Psoas muscle (tissue), 8 donors: ENCODE results near the gene ZC3H10. TPM values are rescaled to one million over a fixed set of nuclear protein-coding genes. Genes with fewer than 3 reads are reported as not detected.

ENCODE experiments used
- ATAC-seq, 4 donors: fragments of 200-7000 bp; cut with Tn5 transposase; one replicate each; pipeline ENCODE4 v1.9.1; 2020; ENCODE audit warnings: moderate library complexity in 3 of 4, mild to moderate bottlenecking in 2 of 4
- DNase-seq, 2 donors: peaks; one replicate each; pipeline ENCODE4 v3.0.0-alpha.2; 2020
- H3K27ac ChIP-seq: fragments of 200-600 bp; one replicate; pipeline ENCODE4 v1.8.0; 2022
- H3K27me3 ChIP-seq, 3 donors: fragments of 200-600 bp in 1 of 3; one replicate each; pipeline versions ENCODE4 v1.6.1 to v1.8.0; 2013 to 2022; ENCODE audit warnings: low read length in 2 of 3, mild to moderate bottlenecking in 2 of 3, moderate library complexity in 1 of 3; ENCODE audit not compliant: insufficient read depth in 3 of 3
- H3K36me3 ChIP-seq, 2 donors: fragments of 200-600 bp in 1 of 2; one replicate each; pipeline versions ENCODE4 v1.6.1 to v1.8.0; 2013 to 2022; ENCODE audit warnings: low read depth in 1 of 2, mild to moderate bottlenecking in 1 of 2, moderate library complexity in 1 of 2; ENCODE audit not compliant: insufficient read depth in 1 of 2
- H3K4me1 ChIP-seq: fragments of 200-600 bp; one replicate; pipeline ENCODE4 v1.8.0; 2022
- H3K4me3 ChIP-seq: fragments of 200-600 bp; one replicate; pipeline ENCODE4 v1.8.0; 2022; ENCODE audit warnings: mild to moderate bottlenecking
- H3K9me3 ChIP-seq: fragments of 200-600 bp; one replicate; pipeline ENCODE4 v1.8.0; 2022
- CTCF ChIP-seq: fragments of 200-600 bp; IDR thresholded peaks from one replicate; pipeline ENCODE4 v1.8.0; 2022; ENCODE audit warnings: antibody characterized with exemption
- WGBS, 3 donors: extraction: QIAGEN DNeasy Blood & Tissue Kit; methylation state at CpG; one replicate each; pipeline versions ENCODE4 v1.1.6 to v1.1.7; 2013; 5-methylcytosine and 5-hydroxymethylcytosine counted together
- intact Hi-C, 2 donors: fragments of 100-400 bp; cut with DNase I; formaldehyde crosslinking; loops; one replicate each; pipeline versions ENCODE4 v1.11.0 to v1.14.2; 2022
- polyA plus RNA-seq, 3 donors: library from polyadenylated mRNA; stranded (reverse); fragments of 200-250 nt; gene quantifications; one replicate each; pipeline ENCODE4 v1.2.3, GENCODE V29; 2013
- total RNA-seq, 4 donors: library from RNA; stranded (reverse); fragmentation: NEBNext Ultra II Directional in 2 of 4; extraction: Animal tissue kit (Norgen Biotek cat#: 25700) in 2 of 4; gene quantifications; one replicate each; pipeline versions ENCODE4 v1.2.1 to v1.2.4, GENCODE V29; 2021 to 2023
- donor health status: healthy with polysubstance abuse.
- donor health status: DM: no; HTN: no; CAD: no; lungs with moderate emphysema.
- donor health status: Bipolar disorder and iron deficiency.
- donor health status: healthy.
- donor health status: DM: yes; HTN: yes; CAD: no.
- donor health status: DM: no; HTN: no; CAD: no.
- donor health status: DM: no; HTN: no; CAD: no.
- donor health status: DM: yes; HTN: yes; CAD: no.

ZC3H10 gene
- total and polyA plus RNA-seq, 7 donors = 3.5 to 10.3 (median 5.4) TPM

GRCh38 chr12:56158029-56158925, 40.2 kb downstream of the ZC3H10 start, which contains the start of gene MYL6:
MYL6 (plus strand) TSS chr12:56158359; CDS start chr12:56158402, 43 bp downstream.
- Histone ChIP-seq H3K27me3 (no peaks in the 10 kb centered on the region), H3K4me3 (peak within 1 kb of the TSS; percentile 95), H3K9me3 (no peaks in the 10 kb centered on the region), H3K27ac (peak within 1 kb of the TSS; percentile 94), H3K4me1 (peaks cover 30% of the 10 kb centered on the region), H3K36me3 (peaks cover 21 to 39% of the 10 kb centered on the region in 2 donors)
- DNase-seq (peak; percentile 92 to 96), ATAC-seq (peak; percentile 83 to 91 (median 87))
- 0 to 1% (median 0%) methylated on average over 28 to 30 of the region's 30 CpGs for WGBS, 3 donors
- intact Hi-C loops = loop anchor here (2.0 to 5.0 kb wide), 2 partner anchors 35 to 36 kb away; no protein-coding TSS in a partner anchor
- no peak for TF ChIP-seq CTCF

DNA sequence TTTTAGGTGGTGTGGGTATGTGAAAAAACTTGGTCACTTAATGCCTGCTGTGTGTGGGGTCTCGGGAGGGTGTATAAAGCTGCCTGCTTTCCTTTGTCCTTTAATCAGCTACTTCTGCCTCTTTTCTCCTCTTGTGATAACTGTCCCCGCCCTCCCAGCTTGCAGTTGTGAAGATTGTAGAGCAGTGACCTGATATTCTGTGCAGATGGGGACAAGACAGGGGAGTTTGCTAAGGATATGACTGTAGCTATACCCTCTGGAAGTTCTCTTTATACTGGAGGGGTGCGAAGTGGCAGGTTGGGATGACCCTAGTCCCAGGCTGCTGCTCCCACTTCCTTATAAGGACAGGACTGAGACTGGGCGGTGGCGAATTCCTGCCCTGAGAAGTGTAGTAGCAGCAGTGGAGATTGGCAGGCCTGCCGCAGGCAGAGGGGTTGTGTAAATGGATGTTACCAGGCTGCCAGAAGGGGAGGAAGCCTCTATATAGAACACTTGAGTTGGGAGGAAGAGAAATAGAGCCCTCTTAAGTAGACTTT, 40.9 kb downstream of the ZC3H10 start:
- peak; percentile 78 to 92 for DNase-seq
- ATAC-seq = peak; percentile 68 to 82 (median 78)
- Histone ChIP-seq H3K4me3 (peak overlapping the region; percentile 95), H3K4me1 (peaks cover 27% of the 10 kb centered on the region), H3K9me3 (no peaks in the 10 kb centered on the region), H3K27ac (peak overlapping the region; percentile 94), H3K27me3 (no peaks in the 10 kb centered on the region), H3K36me3 (peaks cover 21 to 46% of the 10 kb centered on the region in 2 donors)
- 0 to 1% (median 1%) methylated on average over 6 of the region's 6 CpGs for WGBS, 3 donors
- intact Hi-C loops = loop anchor here (2.0 to 5.0 kb wide), 2 partner anchors 36 to 37 kb away; no protein-coding TSS in a partner anchor
- TF ChIP-seq CTCF = no peak

DNA sequence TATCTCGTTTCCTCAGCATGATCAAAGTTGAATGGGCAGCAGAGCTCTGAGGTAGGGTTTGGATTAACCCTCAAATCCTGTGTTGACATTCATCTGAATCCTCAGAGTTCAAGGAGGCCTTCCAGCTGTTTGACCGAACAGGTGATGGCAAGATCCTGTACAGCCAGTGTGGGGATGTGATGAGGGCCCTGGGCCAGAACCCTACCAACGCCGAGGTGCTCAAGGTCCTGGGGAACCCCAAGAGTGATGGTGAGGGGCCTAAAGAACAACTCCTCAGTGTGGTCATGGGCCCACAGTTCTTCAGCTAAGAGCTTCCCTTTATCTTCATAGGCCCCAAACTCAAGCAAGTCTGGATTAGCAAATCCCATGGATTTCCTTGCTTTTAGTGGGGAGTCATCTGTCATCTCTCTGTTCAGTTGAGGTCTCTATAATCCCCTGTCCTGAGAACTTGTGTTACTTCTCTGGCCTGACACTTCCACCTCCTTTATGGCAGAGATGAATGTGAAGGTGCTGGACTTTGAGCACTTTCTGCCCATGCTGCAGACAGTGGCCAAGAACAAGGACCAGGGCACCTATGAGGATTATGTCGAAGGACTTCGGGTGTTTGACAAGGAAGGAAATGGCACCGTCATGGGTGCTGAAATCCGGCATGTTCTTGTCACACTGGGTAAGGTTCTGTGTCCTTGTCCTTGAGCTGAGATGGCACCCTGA, 41.6 kb downstream of the ZC3H10 start:
- no peaks in the 10 kb centered on the region for H3K9me3 ChIP-seq
- 9 to 14% (median 10%) methylated on average over 8 of the region's 8 CpGs for WGBS, 3 donors
- ATAC-seq (peak in 1 of 4 donors; percentile 0), DNase-seq (peak in 1 of 2 donors; percentile 49)
- no peak for TF ChIP-seq CTCF
- H3K27me3 ChIP-seq = no peaks in the 10 kb centered on the region
- peaks cover 27% of the 10 kb centered on the region for H3K4me1 ChIP-seq
- intact Hi-C loops = loop anchor here (2.0 to 5.0 kb wide), 3 partner anchors 29 to 37 kb away; partner anchors contain the start of gene SMARCC2 (in 1 of the 2)
- H3K4me3 ChIP-seq = peak overlapping the region; percentile 95
- H3K36me3 ChIP-seq = peaks cover 21 to 53% of the 10 kb centered on the region in 2 donors
- peak overlapping the region; percentile 94 for H3K27ac ChIP-seq

GRCh38 chr12:56160193-56160763, 42.2 kb downstream of the ZC3H10 start:
- Histone ChIP-seq H3K4me1 (peaks cover 27% of the 10 kb centered on the region), H3K9me3 (no peaks in the 10 kb centered on the region), H3K4me3 (peak overlapping the region; percentile 95), H3K36me3 (peaks cover 21 to 59% of the 10 kb centered on the region in 2 donors), H3K27ac (peak overlapping the region; percentile 94), H3K27me3 (no peaks in the 10 kb centered on the region)
- no peak for ATAC-seq
- intact Hi-C loops = loop anchor here in 1 of 2 donors (2.0 kb wide), 1 partner anchor 29 kb away; the partner anchor contains the start of gene SMARCC2
- 41 to 49% (median 46%) methylated on average over 7 of the region's 7 CpGs for WGBS, 3 donors
- DNase-seq = peak in 1 of 2 donors; percentile 49
- no peak for TF ChIP-seq CTCF
